Suprapubic skin (tissue), 4 donors: ENCODE measurements around the gene SMG6. TPM values are rescaled to one million over a fixed set of nuclear protein-coding genes. Genes with fewer than 3 reads are reported as not detected.
A peak's percentile ranks its signal among the peaks of the same experiment; 100 is the strongest.

Experiments
- DNase-seq, 2 donors: peaks; one replicate each; pipeline ENCODE4 v3.0.0-alpha.2; 2019; ENCODE audit warnings: low spot score in 2 of 2
- H3K27ac ChIP-seq: fragments of 200-600 bp; sonication (generic); one replicate; pipeline ENCODE4 v1.5.1; 2019
- H3K27me3 ChIP-seq: fragments of 200-600 bp; sonication (generic); one replicate; pipeline ENCODE4 v1.5.1; 2019
- H3K36me3 ChIP-seq: fragments of 200-600 bp; sonication (generic); one replicate; pipeline ENCODE4 v1.5.1; 2019
- H3K4me1 ChIP-seq: fragments of 200-600 bp; sonication (generic); one replicate; pipeline ENCODE4 v1.5.1; 2019
- H3K4me3 ChIP-seq: fragments of 200-600 bp; sonication (generic); one replicate; pipeline ENCODE4 v1.5.1; 2019; ENCODE audit warnings: mild to moderate bottlenecking
- H3K9me3 ChIP-seq: fragments of 200-600 bp; sonication (generic); one replicate; pipeline ENCODE4 v1.5.1; 2019
- CTCF ChIP-seq, 2 donors: fragments of 200-600 bp in 1 of 2; fragments of 450-650 bp in 1 of 2; sonication (generic) in 1 of 2; IDR thresholded peaks; one replicate each; pipeline ENCODE4 v1.5.1; 2016 to 2019; ENCODE audit warnings: antibody characterized with exemption in 2 of 2, mild to moderate bottlenecking in 1 of 2, moderate library complexity in 1 of 2
- EP300 ChIP-seq: sonication (generic); formaldehyde crosslinking; IDR thresholded peaks from one replicate; pipeline ENCODE4 v1.6.1; 2017; ENCODE audit warnings: antibody characterized with exemption
- POLR2A ChIP-seq, 2 donors: fragments of 450-650 bp; IDR thresholded peaks; one replicate each; pipeline ENCODE4 v1.6.1; 2017; ENCODE audit warnings: antibody characterized with exemption in 2 of 2, mild to moderate bottlenecking in 2 of 2, moderate library complexity in 2 of 2
- POLR2AphosphoS5 ChIP-seq, 3 donors: sonication (generic); formaldehyde crosslinking; IDR thresholded peaks; one replicate each; pipeline ENCODE4 v1.6.1; 2017; ENCODE audit warnings: antibody characterized with exemption in 3 of 3
- WGBS: methylation state at CpG from one replicate; pipeline ENCODE4 v1.1.5; 2018; 5-methylcytosine and 5-hydroxymethylcytosine counted together
- total RNA-seq, 4 donors: library from RNA; depleted of rRNA; stranded (reverse); fragments of >200 nt; gene quantifications; one replicate each; pipeline ENCODE4 v1.1.0, GENCODE V29; 2016

The SMG6 gene
- total RNA-seq, 4 donors from 2014 or later = 29.6 to 58.6 (median 45.5) TPM

- Histone ChIP-seq H3K4me3 (peak within 1 kb of the TSS; percentile 97), H3K36me3 (peaks cover 39% of the 10 kb centered on the region), H3K27me3 (no peaks in the 10 kb centered on the region), H3K9me3 (no peaks in the 10 kb centered on the region), H3K4me1 (peaks cover 27% of the 10 kb centered on the region), H3K27ac (peak within 1 kb of the TSS; percentile 92)
- DNase-seq = peak; percentile 93 to 94
- TF ChIP-seq POLR2AphosphoS5 (IDR thresholded peaks at IDR 0.05) (peak; percentile 55 to 73 (median 70)), POLR2A (IDR thresholded peaks at IDR 0.05) (peak in 1 of 2 donors; percentile 63), CTCF (IDR thresholded peaks at IDR 0.05) (peak in 1 of 2 donors; percentile 18), EP300 (no peak)
- WGBS = under 1% methylated on average over 22 of the region's 48 CpGs
These were observed 32.7 kb upstream of the SMG6 start, which contains the start of gene TSR1 for GRCh38 chr17:2336215-2336851. TSR1 (minus strand) TSS chr17:2336457; CDS start chr17:2336427, 30 bp downstream.

- TF ChIP-seq CTCF (IDR thresholded peaks at IDR 0.05) (no peak), EP300 (no peak), POLR2AphosphoS5 (IDR thresholded peaks at IDR 0.05) (no peak), POLR2A (IDR thresholded peaks at IDR 0.05) (no peak)
- Histone ChIP-seq H3K36me3 (peaks cover 45% of the 10 kb centered on the region), H3K9me3 (no peaks in the 10 kb centered on the region), H3K27me3 (no peaks in the 10 kb centered on the region), H3K4me1 (peaks cover 27% of the 10 kb centered on the region), H3K4me3 (peak overlapping the region; percentile 97), H3K27ac (peak overlapping the region; percentile 92)
- WGBS = 4% methylated on average over 17 of the region's 17 CpGs
- DNase-seq = no peak
These were observed 32.2 kb upstream of the SMG6 start for GRCh38 chr17:2335726-2336214.

- Histone ChIP-seq H3K36me3 (peaks cover 87% of the 10 kb centered on the region), H3K27me3 (no peaks in the 10 kb centered on the region), H3K9me3 (no peaks in the 10 kb centered on the region), H3K4me3 (no peak overlapping the region), H3K4me1 (peaks cover 14% of the 10 kb centered on the region), H3K27ac (no peak overlapping the region)
- TF ChIP-seq POLR2A (IDR thresholded peaks at IDR 0.05) (no peak), CTCF (IDR thresholded peaks at IDR 0.05) (no peak), EP300 (no peak), POLR2AphosphoS5 (IDR thresholded peaks at IDR 0.05) (no peak)
- 68% methylated on average over 3 of the region's 3 CpGs for WGBS
- DNase-seq = peak in 1 of 2 donors; percentile 11
These were observed 27.7 kb upstream of the SMG6 start for GRCh38 chr17:2331303-2331702.

DNA sequence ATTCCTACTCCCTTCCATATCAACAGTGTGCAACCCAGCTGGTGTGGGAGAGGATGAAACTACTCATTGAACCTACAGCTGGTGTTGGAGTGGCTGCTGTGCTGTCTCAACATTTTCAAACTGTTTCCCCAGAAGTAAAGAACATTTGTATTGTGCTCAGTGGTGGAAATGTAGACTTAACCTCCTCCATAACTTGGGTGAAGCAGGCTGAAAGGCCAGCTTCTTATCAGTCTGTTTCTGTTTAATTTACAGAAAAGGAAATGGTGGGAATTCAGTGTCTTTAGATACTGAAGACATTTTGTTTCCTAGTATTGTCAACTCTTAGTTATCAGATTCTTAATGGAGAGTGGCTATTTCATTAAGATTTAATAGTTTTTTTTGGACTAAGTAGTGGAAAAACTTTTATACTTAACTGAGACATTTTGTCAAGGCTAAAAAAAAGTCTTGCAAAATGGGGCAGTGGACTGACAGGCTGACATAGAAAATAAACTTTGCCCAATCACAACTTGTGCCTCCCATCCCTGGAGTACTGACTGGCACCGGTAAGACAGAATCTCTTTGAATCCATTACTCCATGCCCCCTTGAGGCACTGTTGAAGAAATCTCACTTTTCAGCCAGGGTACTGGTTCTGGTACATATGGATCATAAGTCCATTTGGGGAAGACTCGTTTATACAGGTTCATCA is 20.2 kb upstream of the SMG6 start:
- WGBS = 90% methylated on average over 2 of the region's 2 CpGs
- TF ChIP-seq CTCF (IDR thresholded peaks at IDR 0.05) (no peak), POLR2AphosphoS5 (IDR thresholded peaks at IDR 0.05) (no peak)
- Histone ChIP-seq H3K4me3 (no peak overlapping the region), H3K4me1 (no peaks in the 10 kb centered on the region), H3K36me3 (peaks cover 94% of the 10 kb centered on the region), H3K27me3 (no peaks in the 10 kb centered on the region), H3K27ac (no peak overlapping the region), H3K9me3 (no peaks in the 10 kb centered on the region)
- DNase-seq = no peak

- no peak for DNase-seq
- no peak overlapping the region for H3K27ac ChIP-seq
- 45% methylated on average over 1 of the region's 1 CpG for WGBS
- no peak overlapping the region for H3K4me3 ChIP-seq
- H3K27me3 ChIP-seq = no peaks in the 10 kb centered on the region
- TF ChIP-seq POLR2AphosphoS5 (IDR thresholded peaks at IDR 0.05) (no peak), EP300 (no peak), CTCF (IDR thresholded peaks at IDR 0.05) (no peak), POLR2A (IDR thresholded peaks at IDR 0.05) (no peak)
- no peaks in the 10 kb centered on the region for H3K4me1 ChIP-seq
- no peaks in the 10 kb centered on the region for H3K9me3 ChIP-seq
- peaks cover 74% of the 10 kb centered on the region for H3K36me3 ChIP-seq
These were observed 17.8 kb upstream of the SMG6 start for GRCh38 chr17:2321399-2321798.
